Pancreas (tissue), 10 donors: ENCODE results near the gene FLT1. TPM values are rescaled to one million over a fixed set of nuclear protein-coding genes. Genes with fewer than 3 reads are reported as not detected.

Source experiments
- ATAC-seq, 4 donors: fragments of 200-7000 bp; cut with Tn5 transposase; one replicate each; pipeline versions ENCODE4 v1.8.0 to v1.9.1; 2020; ENCODE audit warnings: mild to moderate bottlenecking in 4 of 4, moderate library complexity in 4 of 4
- DNase-seq, 6 donors: peaks; one replicate each; pipeline ENCODE4 v3.0.0-alpha.2; 2020
- FAIRE-seq: peaks from 2 replicates; lab custom pipeline; 2012; peaks lifted over from hg19 to GRCh38; lab: Jason Lieb, UNC
- H3K27ac ChIP-seq, 4 donors: fragments of 200-600 bp; sonication (generic); 1 replicate in 3 of 4; 2 replicates in 1 of 4; pipeline versions ENCODE4 v1.5.0 to v1.8.0; 2020
- H3K27me3 ChIP-seq, 4 donors: fragments of 200-600 bp; one replicate each; pipeline ENCODE4 v1.8.0; 2021
- H3K36me3 ChIP-seq, 3 donors: fragments of 200-600 bp; sonication (generic) in 1 of 3; one replicate each; pipeline versions ENCODE4 v1.5.0 to v1.8.0; 2020 to 2021
- H3K4me1 ChIP-seq, 3 donors: fragments of 200-600 bp; one replicate each; pipeline ENCODE4 v1.8.0; 2021
- H3K4me3 ChIP-seq, 4 donors: fragments of 200-600 bp; sonication (generic) in 2 of 4; one replicate each; pipeline versions ENCODE4 v1.5.0 to v1.8.0; 2020 to 2021
- H3K9me3 ChIP-seq, 4 donors: fragments of 200-600 bp; one replicate each; pipeline ENCODE4 v1.8.0; 2021
- WGBS, 2 donors: extraction: QIAGEN DNeasy Blood & Tissue Kit; methylation state at CpG; one replicate each; pipeline ENCODE4 v1.1.7; 2013; 5-methylcytosine and 5-hydroxymethylcytosine counted together
- intact Hi-C, 3 donors: fragments of 100-400 bp; cut with DNase I; formaldehyde crosslinking; loops; one replicate each; pipeline versions ENCODE4 v1.11.1 to v1.14.2; 2022
- polyA plus RNA-seq, 2 donors: library from polyadenylated mRNA; stranded (reverse); fragments of 200-250 nt; gene quantifications; one replicate each; pipeline ENCODE4 v1.2.3, GENCODE V29; 2013
- total RNA-seq, 6 donors: library from RNA; stranded (reverse); fragmentation: NEBNext Ultra II Directional in 4 of 6; extraction: Animal tissue kit (Norgen Biotek cat#: 25700) in 4 of 6; gene quantifications; one replicate each; pipeline versions ENCODE4 v1.2.1 to v1.2.4, GENCODE V29; 2021 to 2023
- TF ChIP-seq, protein P1 (sequence below), 4 donors: fragments of 200-600 bp; sonication (generic) in 3 of 4; IDR thresholded peaks; one replicate each; pipeline versions ENCODE4 v1.5.0 to v1.8.0; 2021; ENCODE audit warnings: antibody characterized with exemption in 4 of 4
- donor health status: healthy with polysubstance abuse.
- donor health status: DM: no; HTN: no; CAD: no; lungs with moderate emphysema.
- donor health status: DM: no; HTN: no; CAD: no.
- donor health status: control.
- donor health status: control.
- donor health status: Bipolar disorder and iron deficiency.
- donor health status: DM: yes; HTN: yes; CAD: no.
- donor health status: DM: no; HTN: no; CAD: no.
- donor health status: DM: no; HTN: no; CAD: no.
- donor health status: DM: yes; HTN: yes; CAD: no.

FLT1 gene
- total and polyA plus RNA-seq, 8 donors: 1.1 to 12.7 (median 8.1) TPM

DNA sequence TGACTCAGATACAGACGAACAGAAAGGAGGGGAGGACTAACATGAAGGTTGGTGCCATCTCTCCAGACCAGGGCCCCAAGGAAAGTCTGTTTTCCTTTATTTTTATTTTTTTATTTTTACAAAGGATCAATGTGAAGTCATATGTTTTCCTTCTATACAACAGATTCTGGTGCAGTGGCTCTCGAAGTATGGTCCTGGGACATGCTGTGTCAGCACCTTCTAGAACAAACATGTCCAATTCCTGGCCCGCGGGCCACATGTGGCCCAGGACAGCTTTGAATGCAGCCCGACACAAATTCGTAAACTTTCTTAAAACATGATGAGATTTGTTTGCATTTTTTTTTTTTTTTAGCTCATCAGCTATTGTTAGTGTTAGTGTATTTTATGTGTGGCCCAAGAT, 174.7 kb downstream of the FLT1 start:
- H3K4me3 ChIP-seq: no peak overlapping the region
- WGBS, 2 donors: 88% methylated on average over 6 of the region's 6 CpGs
- DNase-seq (no peak), FAIRE-seq (no peak), ATAC-seq (no peak)
- H3K4me1 ChIP-seq: no peaks in the 10 kb centered on the region
- TF ChIP-seq, protein P1, sequence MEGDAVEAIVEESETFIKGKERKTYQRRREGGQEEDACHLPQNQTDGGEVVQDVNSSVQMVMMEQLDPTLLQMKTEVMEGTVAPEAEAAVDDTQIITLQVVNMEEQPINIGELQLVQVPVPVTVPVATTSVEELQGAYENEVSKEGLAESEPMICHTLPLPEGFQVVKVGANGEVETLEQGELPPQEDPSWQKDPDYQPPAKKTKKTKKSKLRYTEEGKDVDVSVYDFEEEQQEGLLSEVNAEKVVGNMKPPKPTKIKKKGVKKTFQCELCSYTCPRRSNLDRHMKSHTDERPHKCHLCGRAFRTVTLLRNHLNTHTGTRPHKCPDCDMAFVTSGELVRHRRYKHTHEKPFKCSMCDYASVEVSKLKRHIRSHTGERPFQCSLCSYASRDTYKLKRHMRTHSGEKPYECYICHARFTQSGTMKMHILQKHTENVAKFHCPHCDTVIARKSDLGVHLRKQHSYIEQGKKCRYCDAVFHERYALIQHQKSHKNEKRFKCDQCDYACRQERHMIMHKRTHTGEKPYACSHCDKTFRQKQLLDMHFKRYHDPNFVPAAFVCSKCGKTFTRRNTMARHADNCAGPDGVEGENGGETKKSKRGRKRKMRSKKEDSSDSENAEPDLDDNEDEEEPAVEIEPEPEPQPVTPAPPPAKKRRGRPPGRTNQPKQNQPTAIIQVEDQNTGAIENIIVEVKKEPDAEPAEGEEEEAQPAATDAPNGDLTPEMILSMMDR (IDR thresholded peaks at IDR 0.05): no peak
- intact Hi-C loops: loop anchor here in 1 of 3 donors (5.0 to 10.0 kb wide), 2 partner anchors 315 to 477 kb away; no protein-coding TSS in a partner anchor
- no peaks in the 10 kb centered on the region for H3K27me3 ChIP-seq
- H3K9me3 ChIP-seq: no peaks in the 10 kb centered on the region
- no peak overlapping the region for H3K27ac ChIP-seq
- H3K36me3 ChIP-seq: no peaks in the 10 kb centered on the region

DNA sequence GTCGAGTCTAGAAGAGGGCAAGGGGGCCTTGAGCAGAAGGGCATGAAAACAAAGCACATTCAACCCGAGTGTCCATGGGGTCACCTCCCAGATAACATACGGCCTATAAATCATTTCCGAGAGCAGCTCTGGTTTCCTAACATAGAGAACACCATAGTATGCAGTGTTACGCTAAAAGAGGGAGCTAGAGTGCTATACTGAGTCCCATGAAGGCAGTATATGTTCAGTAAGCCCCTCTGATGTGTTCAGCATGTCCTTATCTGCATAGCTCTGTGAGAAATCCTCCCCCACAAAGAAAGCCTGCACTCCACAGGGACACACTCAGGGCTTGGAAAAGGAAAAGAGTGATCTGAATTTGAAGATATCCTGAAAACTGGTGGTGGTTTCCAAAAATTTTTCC, 175.4 kb downstream of the FLT1 start:
- no peak overlapping the region for H3K27ac ChIP-seq
- TF ChIP-seq, protein P1 (IDR thresholded peaks at IDR 0.05): no peak
- H3K4me1 ChIP-seq: no peaks in the 10 kb centered on the region
- no peaks in the 10 kb centered on the region for H3K9me3 ChIP-seq
- H3K4me3 ChIP-seq: no peak overlapping the region
- intact Hi-C loops: no loop called here
- 66 to 75% methylated on average over 5 of the region's 5 CpGs for WGBS, 2 donors
- H3K27me3 ChIP-seq: no peaks in the 10 kb centered on the region
- ATAC-seq (no peak), DNase-seq (no peak), FAIRE-seq (no peak)
- no peaks in the 10 kb centered on the region for H3K36me3 ChIP-seq

DNA sequence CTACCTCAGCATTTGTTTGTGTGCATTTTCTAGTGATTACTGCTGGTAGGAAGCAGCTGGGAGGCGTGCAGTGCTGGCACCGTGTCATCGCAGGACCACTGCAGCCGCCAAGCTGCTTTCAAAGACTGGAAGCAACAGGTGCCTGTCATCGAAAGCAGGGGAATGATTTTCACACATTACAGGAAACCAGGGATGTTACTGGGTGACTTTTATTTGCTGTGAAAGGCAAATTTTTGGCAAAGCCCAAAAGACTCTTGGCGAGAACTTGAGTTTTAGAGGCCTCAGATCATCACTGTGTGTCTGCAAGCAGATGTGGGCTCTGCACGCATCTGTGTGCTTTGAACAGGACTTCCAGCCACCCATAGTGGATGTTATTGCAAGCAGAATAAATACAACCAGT, 176.4 kb downstream of the FLT1 start:
- H3K4me3 ChIP-seq: no peak overlapping the region
- TF ChIP-seq, protein P1 (IDR thresholded peaks at IDR 0.05): no peak
- no peaks in the 10 kb centered on the region for H3K4me1 ChIP-seq
- FAIRE-seq: no peak
- 80 to 82% methylated on average over 7 of the region's 7 CpGs for WGBS, 2 donors
- no peak overlapping the region for H3K27ac ChIP-seq
- no peak for DNase-seq
- H3K9me3 ChIP-seq: no peaks in the 10 kb centered on the region
- no peaks in the 10 kb centered on the region for H3K36me3 ChIP-seq
- intact Hi-C loops: no loop called here
- ATAC-seq: no peak
- no peaks in the 10 kb centered on the region for H3K27me3 ChIP-seq

DNA sequence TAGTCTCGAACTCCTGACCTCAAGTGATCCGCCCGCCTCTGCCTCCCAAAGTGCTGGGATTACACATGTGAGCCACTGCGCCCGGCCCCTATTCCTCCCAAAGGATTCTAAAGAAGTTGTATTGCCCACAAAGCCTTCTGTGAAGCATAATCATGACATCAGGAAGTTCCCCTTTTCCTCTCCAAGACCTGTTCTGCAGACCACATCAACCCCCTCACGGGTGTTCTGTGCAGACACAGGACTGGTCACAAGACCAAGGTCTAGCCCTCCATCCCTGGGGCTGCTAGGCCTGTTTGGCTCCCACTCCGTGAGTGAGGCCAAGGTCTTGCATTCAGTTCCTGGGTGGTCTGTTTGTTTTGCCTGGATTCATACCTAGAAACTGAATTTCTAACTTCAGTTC, 178.1 kb downstream of the FLT1 start:
- 78 to 81% methylated on average over 7 of the region's 7 CpGs for WGBS, 2 donors
- TF ChIP-seq, protein P1 (IDR thresholded peaks at IDR 0.05): no peak
- H3K27me3 ChIP-seq: no peaks in the 10 kb centered on the region
- no peaks in the 10 kb centered on the region for H3K9me3 ChIP-seq
- FAIRE-seq: no peak
- no peaks in the 10 kb centered on the region for H3K4me1 ChIP-seq
- no peaks in the 10 kb centered on the region for H3K36me3 ChIP-seq
- ATAC-seq: no peak
- intact Hi-C loops: no loop called here
- no peak overlapping the region for H3K27ac ChIP-seq
- DNase-seq: no peak
- H3K4me3 ChIP-seq: no peak overlapping the region

DNA sequence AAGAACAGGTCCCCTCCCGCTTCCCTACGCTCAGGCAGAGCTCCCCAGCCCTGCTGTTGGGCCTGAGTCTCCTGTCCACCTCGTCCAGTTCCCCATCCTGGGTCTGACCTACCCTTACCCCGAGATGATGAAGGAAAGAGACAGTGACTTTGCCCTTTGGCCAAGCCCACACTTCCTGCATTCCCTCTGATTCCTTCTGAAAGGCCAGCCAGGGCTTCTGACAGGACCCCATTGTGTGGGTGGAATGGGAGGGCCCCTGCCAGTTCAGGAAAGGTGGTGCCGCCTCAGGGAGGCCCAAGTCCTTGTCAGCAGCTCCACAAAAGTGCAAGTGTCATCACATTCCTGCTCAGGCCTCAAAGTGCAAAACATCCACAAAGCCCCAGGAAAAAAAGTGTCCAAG, 178.8 kb downstream of the FLT1 start:
- intact Hi-C loops: no loop called here
- TF ChIP-seq, protein P1 (IDR thresholded peaks at IDR 0.05): no peak
- ATAC-seq (no peak), FAIRE-seq (no peak), DNase-seq (no peak)
- H3K4me1 ChIP-seq: no peaks in the 10 kb centered on the region
- 58 to 73% methylated on average over 5 of the region's 5 CpGs for WGBS, 2 donors
- H3K36me3 ChIP-seq: no peaks in the 10 kb centered on the region
- no peak overlapping the region for H3K4me3 ChIP-seq
- no peaks in the 10 kb centered on the region for H3K9me3 ChIP-seq
- no peak overlapping the region for H3K27ac ChIP-seq
- no peaks in the 10 kb centered on the region for H3K27me3 ChIP-seq
